Measurements from ENCODE around the gene SLCO4C1. TPM values are rescaled to one million over a fixed set of nuclear protein-coding genes. Genes with fewer than 3 reads are reported as not detected.
"Not testable (repeated sequence)": the region's sequence is repeated elsewhere in the genome, so short reads cannot be mapped to it uniquely, and the experiment has no call there.

The SLCO4C1 gene, protein sequence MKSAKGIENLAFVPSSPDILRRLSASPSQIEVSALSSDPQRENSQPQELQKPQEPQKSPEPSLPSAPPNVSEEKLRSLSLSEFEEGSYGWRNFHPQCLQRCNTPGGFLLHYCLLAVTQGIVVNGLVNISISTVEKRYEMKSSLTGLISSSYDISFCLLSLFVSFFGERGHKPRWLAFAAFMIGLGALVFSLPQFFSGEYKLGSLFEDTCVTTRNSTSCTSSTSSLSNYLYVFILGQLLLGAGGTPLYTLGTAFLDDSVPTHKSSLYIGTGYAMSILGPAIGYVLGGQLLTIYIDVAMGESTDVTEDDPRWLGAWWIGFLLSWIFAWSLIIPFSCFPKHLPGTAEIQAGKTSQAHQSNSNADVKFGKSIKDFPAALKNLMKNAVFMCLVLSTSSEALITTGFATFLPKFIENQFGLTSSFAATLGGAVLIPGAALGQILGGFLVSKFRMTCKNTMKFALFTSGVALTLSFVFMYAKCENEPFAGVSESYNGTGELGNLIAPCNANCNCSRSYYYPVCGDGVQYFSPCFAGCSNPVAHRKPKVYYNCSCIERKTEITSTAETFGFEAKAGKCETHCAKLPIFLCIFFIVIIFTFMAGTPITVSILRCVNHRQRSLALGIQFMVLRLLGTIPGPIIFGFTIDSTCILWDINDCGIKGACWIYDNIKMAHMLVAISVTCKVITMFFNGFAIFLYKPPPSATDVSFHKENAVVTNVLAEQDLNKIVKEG
- total RNA-seq, result 2.5 and 4.1 TPM in 2 replicates

DNA sequence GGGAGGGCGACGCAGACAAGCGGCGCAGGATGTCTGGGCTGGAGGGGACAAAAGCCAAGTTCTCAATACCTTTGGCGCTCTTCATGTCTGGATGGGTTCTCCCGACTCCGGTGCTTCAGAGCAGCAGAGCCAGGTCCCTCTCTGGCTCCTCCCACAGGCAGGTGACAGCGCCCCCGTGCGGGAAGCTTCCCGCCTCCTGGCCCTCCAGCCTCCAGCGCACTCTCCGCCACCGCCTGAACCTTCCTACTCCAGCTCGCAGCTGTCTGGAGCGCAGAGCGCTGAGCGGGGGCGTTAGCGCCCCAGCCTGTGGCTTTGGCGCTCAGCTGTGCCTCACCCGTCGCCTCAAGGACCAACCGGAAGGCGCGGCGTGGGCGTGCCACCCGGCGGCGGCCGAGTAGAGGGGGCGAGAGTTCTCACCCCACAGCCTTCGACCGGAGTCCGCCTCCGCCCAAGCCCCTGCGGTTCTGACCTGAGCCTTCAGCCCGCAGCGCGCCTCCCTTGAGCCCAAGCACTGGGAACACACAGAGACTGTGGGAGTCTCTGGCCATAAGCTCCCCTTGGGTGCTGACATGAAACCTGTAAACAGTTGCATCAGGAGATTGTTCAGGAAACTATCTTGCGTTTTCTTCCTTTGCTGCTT lies at the start of gene SLCO4C1:
TSS of gene SLCO4C1 (minus strand) at position 107 of the 640 bp plus-strand sequence. CDS start at position 85, 22 bp downstream.
- DNase-seq (ENCODE audit: insufficient read length, low spot score, missing footprints), result peak; percentile 85
- H3K27ac ChIP-seq (ENCODE audit: low read depth, low read length), result no peak within 1 kb of the TSS
- no peaks in the 10 kb centered on the region for H3K4me1 ChIP-seq (ENCODE audit: insufficient read depth, low read length)
- peak within 1 kb of the TSS; percentile 58 for H3K4me3 ChIP-seq (ENCODE audit: insufficient read depth, low read length)
- TF ChIP-seq, protein P1, sequence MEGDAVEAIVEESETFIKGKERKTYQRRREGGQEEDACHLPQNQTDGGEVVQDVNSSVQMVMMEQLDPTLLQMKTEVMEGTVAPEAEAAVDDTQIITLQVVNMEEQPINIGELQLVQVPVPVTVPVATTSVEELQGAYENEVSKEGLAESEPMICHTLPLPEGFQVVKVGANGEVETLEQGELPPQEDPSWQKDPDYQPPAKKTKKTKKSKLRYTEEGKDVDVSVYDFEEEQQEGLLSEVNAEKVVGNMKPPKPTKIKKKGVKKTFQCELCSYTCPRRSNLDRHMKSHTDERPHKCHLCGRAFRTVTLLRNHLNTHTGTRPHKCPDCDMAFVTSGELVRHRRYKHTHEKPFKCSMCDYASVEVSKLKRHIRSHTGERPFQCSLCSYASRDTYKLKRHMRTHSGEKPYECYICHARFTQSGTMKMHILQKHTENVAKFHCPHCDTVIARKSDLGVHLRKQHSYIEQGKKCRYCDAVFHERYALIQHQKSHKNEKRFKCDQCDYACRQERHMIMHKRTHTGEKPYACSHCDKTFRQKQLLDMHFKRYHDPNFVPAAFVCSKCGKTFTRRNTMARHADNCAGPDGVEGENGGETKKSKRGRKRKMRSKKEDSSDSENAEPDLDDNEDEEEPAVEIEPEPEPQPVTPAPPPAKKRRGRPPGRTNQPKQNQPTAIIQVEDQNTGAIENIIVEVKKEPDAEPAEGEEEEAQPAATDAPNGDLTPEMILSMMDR (IDR thresholded peaks at IDR 0.05; ENCODE audit: extremely low read depth, low read depth, low read length), result peak; percentile 15
- no peaks in the 10 kb centered on the region for H4K20me1 ChIP-seq (ENCODE audit: insufficient read depth, low read length)
- H3K36me3 ChIP-seq (ENCODE audit: insufficient read depth, low read length), result no peaks in the 10 kb centered on the region
- H2AFZ ChIP-seq (ENCODE audit: low read length), result peak within 1 kb of the TSS; percentile 74
- no peaks in the 10 kb centered on the region for H3K27me3 ChIP-seq (ENCODE audit: insufficient read depth, low read length)
- H3K9me3 ChIP-seq (ENCODE audit: low read depth, low read length), result no peaks in the 10 kb centered on the region
- peak within 1 kb of the TSS; percentile 68 for H3K4me2 ChIP-seq (ENCODE audit: insufficient read depth, low read length)
- no peaks in the 10 kb centered on the region for H3K79me2 ChIP-seq (ENCODE audit: insufficient read depth, low read length)

DNA sequence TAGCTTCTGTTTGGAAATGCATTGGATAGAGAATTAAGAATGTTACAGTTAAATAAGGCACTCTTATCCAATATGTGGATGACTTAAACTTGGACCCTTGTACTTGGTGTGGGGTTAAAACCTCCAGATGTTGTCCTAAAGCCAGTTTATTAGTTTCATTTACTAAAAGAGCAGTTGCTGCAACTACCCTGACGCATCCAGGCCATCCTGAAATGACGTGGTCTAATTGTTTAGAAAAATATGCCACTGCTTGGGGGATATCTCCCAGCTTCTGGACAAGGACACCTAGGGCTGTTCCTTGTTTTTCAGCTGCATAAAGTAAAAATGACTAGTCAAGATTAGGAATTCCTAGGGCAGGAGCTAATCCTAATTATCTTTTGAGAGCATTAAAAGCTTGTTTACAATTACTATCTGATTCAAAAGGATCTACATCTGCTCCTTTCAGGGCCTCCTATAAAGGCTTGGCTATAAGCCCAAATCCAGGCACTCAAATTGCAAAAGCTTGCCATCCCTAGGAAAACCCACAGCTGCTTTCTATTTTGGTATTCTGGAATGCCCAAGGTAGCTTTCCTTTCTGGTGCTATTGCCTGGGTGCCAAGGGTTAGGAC lies 45.7 kb upstream of the SLCO4C1 start:
- H3K4me2 ChIP-seq (ENCODE audit: insufficient read depth, low read length), result no peak overlapping the region

DNA sequence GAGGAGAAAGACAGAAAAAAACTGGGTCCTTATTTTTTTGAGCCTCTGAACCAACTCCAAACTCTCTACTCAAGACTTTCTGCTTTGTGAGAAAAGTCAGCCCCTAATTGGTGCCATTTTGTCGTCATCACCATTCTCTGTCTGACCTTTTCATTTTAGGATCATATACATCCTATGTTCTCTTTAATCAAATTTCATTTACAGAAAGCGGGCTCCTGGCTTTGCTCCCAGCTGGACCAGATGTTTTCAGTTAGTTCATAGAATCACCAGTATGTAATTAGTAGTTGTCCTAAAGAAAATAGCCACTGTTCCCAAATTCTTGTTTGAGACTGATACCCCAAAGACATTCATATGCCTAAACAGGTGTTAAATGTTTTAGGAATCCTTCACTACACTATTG lies 28.6 kb upstream of the SLCO4C1 start:
- H3K4me1 ChIP-seq (ENCODE audit: insufficient read depth, low read length), result no peaks in the 10 kb centered on the region
- H3K4me3 ChIP-seq (ENCODE audit: insufficient read depth, low read length), result no peak overlapping the region
- H3K79me2 ChIP-seq (ENCODE audit: insufficient read depth, low read length), result no peaks in the 10 kb centered on the region
- H3K4me2 ChIP-seq (ENCODE audit: insufficient read depth, low read length), result no peak overlapping the region
- no peak overlapping the region for H3K27ac ChIP-seq (ENCODE audit: low read depth, low read length)
- no peak for DNase-seq (ENCODE audit: insufficient read length, low spot score, missing footprints)
- no peak overlapping the region for H2AFZ ChIP-seq (ENCODE audit: low read length)
- no peaks in the 10 kb centered on the region for H4K20me1 ChIP-seq (ENCODE audit: insufficient read depth, low read length)
- H3K9me3 ChIP-seq (ENCODE audit: low read depth, low read length), result no peaks in the 10 kb centered on the region
- no peaks in the 10 kb centered on the region for H3K36me3 ChIP-seq (ENCODE audit: insufficient read depth, low read length)
- TF ChIP-seq, protein P1 (IDR thresholded peaks at IDR 0.05; ENCODE audit: extremely low read depth, low read depth, low read length), result no peak
- H3K27me3 ChIP-seq (ENCODE audit: insufficient read depth, low read length), result no peaks in the 10 kb centered on the region

More for the DNA sequence above, 45.7 kb upstream of the SLCO4C1 start:
- Histone ChIP-seq H3K27me3 (ENCODE audit: insufficient read depth, low read length) (no peaks in the 10 kb centered on the region), H2AFZ (ENCODE audit: low read length) (no peak overlapping the region), H3K4me1 (ENCODE audit: insufficient read depth, low read length) (no peaks in the 10 kb centered on the region), H3K79me2 (ENCODE audit: insufficient read depth, low read length) (no peaks in the 10 kb centered on the region), H4K20me1 (ENCODE audit: insufficient read depth, low read length) (no peaks in the 10 kb centered on the region), H3K36me3 (ENCODE audit: insufficient read depth, low read length) (no peaks in the 10 kb centered on the region), H3K9me3 (ENCODE audit: low read depth, low read length) (no peaks in the 10 kb centered on the region), H3K27ac (ENCODE audit: low read depth, low read length) (no peak overlapping the region), H3K4me3 (ENCODE audit: insufficient read depth, low read length) (no peak overlapping the region)
- peak; percentile 2 for DNase-seq (ENCODE audit: insufficient read length, low spot score, missing footprints)
- TF ChIP-seq, protein P1 (IDR thresholded peaks at IDR 0.05; ENCODE audit: extremely low read depth, low read depth, low read length), result no peak

DNA sequence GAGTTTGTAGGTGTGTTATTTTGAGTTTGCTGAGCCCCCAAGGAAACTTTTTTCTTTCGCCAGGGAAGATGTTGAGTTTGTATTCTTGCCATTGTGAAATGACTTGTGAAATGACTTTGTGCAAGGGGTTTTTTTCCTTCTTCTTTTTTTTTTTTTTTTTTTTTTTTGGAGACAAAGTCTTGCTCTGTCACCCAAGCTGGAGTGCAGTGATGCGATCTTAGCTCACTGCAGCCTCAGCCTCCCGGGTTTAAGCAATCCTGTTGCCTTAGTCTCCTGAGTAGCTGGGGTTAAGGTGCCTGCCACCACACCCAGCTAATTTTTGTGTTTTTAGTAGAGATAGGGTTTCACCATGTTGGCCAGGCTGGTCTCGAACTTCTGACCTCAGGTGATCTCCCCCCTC lies 22.7 kb upstream of the SLCO4C1 start:
- not testable (repeated sequence) for H3K4me2 ChIP-seq (ENCODE audit: insufficient read depth, low read length); H2AFZ ChIP-seq (ENCODE audit: low read length); DNase-seq (ENCODE audit: insufficient read length, low spot score, missing footprints); H4K20me1 ChIP-seq (ENCODE audit: insufficient read depth, low read length); H3K9me3 ChIP-seq (ENCODE audit: low read depth, low read length); H3K36me3 ChIP-seq (ENCODE audit: insufficient read depth, low read length); H3K27ac ChIP-seq (ENCODE audit: low read depth, low read length); H3K27me3 ChIP-seq (ENCODE audit: insufficient read depth, low read length); H3K4me1 ChIP-seq (ENCODE audit: insufficient read depth, low read length); H3K4me3 ChIP-seq (ENCODE audit: insufficient read depth, low read length); H3K79me2 ChIP-seq (ENCODE audit: insufficient read depth, low read length)
